Endothelial cell of umbilical vein (primary cell): ENCODE data around the gene NCMAP. TPM values are rescaled to one million over a fixed set of nuclear protein-coding genes. Genes with fewer than 3 reads are reported as not detected.
A peak's percentile ranks its signal among the peaks of the same experiment; 100 is the strongest.

Source experiments
- BruUV-seq: library from RNA; stranded (reverse); fragments of 400-500 nt; replicated peaks from 2 replicates; lab custom pipeline; 2021; lab: Mats Ljungman, UMichigan
- CTCF ChIA-PET: fragments of 300-600, 350-600 bp; sonication (Branson Sonifier 250); formaldehyde crosslinking; loops from one replicate; lab custom pipeline; 2021; ENCODE audit warnings: antibody characterized with exemption, inconsistent platforms; lab: Charles Lee
- POLR2A ChIA-PET: fragments of 300-600, 350-600 bp; sonication (Branson Sonifier 250); formaldehyde crosslinking; loops from one replicate; lab custom pipeline; 2021; ENCODE audit warnings: antibody characterized with exemption, inconsistent platforms; lab: Charles Lee
- DNase-seq: peaks from one replicate; pipeline ENCODE4 v3.0.0-alpha.2; 2011; ENCODE audit warnings: low read depth, low spot score
- FAIRE-seq: peaks from 2 replicates; lab custom pipeline; 2011; peaks lifted over from hg19 to GRCh38; lab: Jason Lieb, UNC
- H2AFZ ChIP-seq: 2 replicates; pipeline ENCODE4 v1.6.0; 2012; ENCODE audit warnings: low read depth, low read length, control low read depth, inconsistent platforms
- H3K27ac ChIP-seq: 2 replicates; pipeline ENCODE4 v1.5.1; 2011; ENCODE audit warnings: low read depth, mild to moderate bottlenecking, control low read depth, low read length, moderate library complexity; ENCODE audit not compliant: insufficient read depth
- H3K27me3 ChIP-seq, 2 experiments: 2 replicates each; pipeline versions ENCODE4 v1.6.0 to v1.6.1; 2011; ENCODE audit warnings: low read length in 2 of 2, mixed read lengths in 1 of 2; ENCODE audit not compliant: control insufficient read depth in 2 of 2, insufficient read depth in 2 of 2
- H3K36me3 ChIP-seq, 2 experiments: 2 replicates in 1 of 2; 3 replicates in 1 of 2; pipeline ENCODE4 v1.5.1; 2011; ENCODE audit warnings: low read length in 2 of 2, mild to moderate bottlenecking in 1 of 2, moderate library complexity in 1 of 2; ENCODE audit not compliant: control insufficient read depth in 2 of 2, insufficient read depth in 2 of 2; ENCODE audit errors: extremely low read depth in 1 of 2
- H3K4me1 ChIP-seq: 3 replicates; pipeline ENCODE4 v1.5.1; 2011; ENCODE audit warnings: mild to moderate bottlenecking, low read length; ENCODE audit not compliant: control insufficient read depth, insufficient read depth; ENCODE audit errors: extremely low read depth
- H3K4me2 ChIP-seq: 2 replicates; pipeline ENCODE4 v1.6.1; 2011; ENCODE audit warnings: low read length, control low read depth, mixed read lengths; ENCODE audit not compliant: insufficient read depth
- H3K4me3 ChIP-seq, 3 experiments: fragments of 200-600 bp in 1 of 3; sonication (generic), shearing (Covaris generic) in 1 of 3; replicated peaks in 1 of 3; 2 replicates each; pipeline ENCODE4 v1.5.1; 2011 to 2016; ENCODE audit warnings: control low read depth in 3 of 3, low read length in 3 of 3, mild to moderate bottlenecking in 2 of 3, inconsistent platforms in 1 of 3, low read depth in 1 of 3, moderate library complexity in 1 of 3; ENCODE audit not compliant: insufficient read depth in 1 of 3
- H3K79me2 ChIP-seq: 2 replicates; pipeline ENCODE4 v1.6.0; 2012; ENCODE audit warnings: low read length, inconsistent platforms; ENCODE audit not compliant: control insufficient read depth, insufficient read depth
- H3K9ac ChIP-seq: replicated peaks from 2 replicates; pipeline ENCODE3; 2011; ENCODE audit warnings: low read length, control low read depth; ENCODE audit not compliant: insufficient read depth; ENCODE audit errors: extremely low read depth
- H3K9me1 ChIP-seq: replicated peaks from 3 replicates; pipeline ENCODE4 v1.6.0; 2011; ENCODE audit warnings: mild to moderate bottlenecking, low read length; ENCODE audit not compliant: control insufficient read depth, insufficient read depth; ENCODE audit errors: extremely low read depth
- H3K9me3 ChIP-seq: replicated peaks from 2 replicates; pipeline ENCODE4 v1.5.1; 2012; ENCODE audit warnings: low read length, inconsistent platforms; ENCODE audit not compliant: control insufficient read depth, insufficient read depth
- H4K20me1 ChIP-seq: replicated peaks from 2 replicates; pipeline ENCODE3; 2011; ENCODE audit warnings: mild to moderate bottlenecking, low read length; ENCODE audit not compliant: control insufficient read depth, insufficient read depth; ENCODE audit errors: extremely low read depth
- CTCF ChIP-seq, 2 donors: IDR thresholded peaks; 1 replicate in 1 of 2; 2 replicates in 1 of 2; pipeline ENCODE4 v1.5.1; 2011; ENCODE audit warnings: low read length in 2 of 2, mild to moderate bottlenecking in 2 of 2, moderate library complexity in 2 of 2, control low read depth in 1 of 2, inconsistent platforms in 1 of 2, low read depth in 1 of 2; ENCODE audit not compliant: insufficient read depth in 1 of 2; ENCODE audit errors: extremely low read depth in 1 of 2
- EZH2 ChIP-seq: IDR thresholded peaks from 2 replicates; pipeline ENCODE4 v1.6.1; 2012; ENCODE audit warnings: borderline replicate concordance, low read depth, mild to moderate bottlenecking, moderate library complexity, low read length, inconsistent platforms; ENCODE audit not compliant: severe bottlenecking
- FOS ChIP-seq: IDR thresholded peaks from 2 replicates; pipeline ENCODE4 v1.6.1; 2011; ENCODE audit warnings: mild to moderate bottlenecking, low read length, moderate library complexity, borderline replicate concordance; ENCODE audit not compliant: insufficient read depth
- GATA2 ChIP-seq: IDR thresholded peaks from 2 replicates; pipeline ENCODE4 v1.7.0; 2011; ENCODE audit warnings: low read depth, mild to moderate bottlenecking, moderate library complexity, mixed read lengths, low read length; ENCODE audit not compliant: insufficient read length, insufficient read depth
- JUN ChIP-seq: IDR thresholded peaks from 2 replicates; pipeline ENCODE4 v1.6.1; 2011; ENCODE audit warnings: borderline replicate concordance, low read depth; ENCODE audit not compliant: insufficient read length, insufficient read depth
- MYC ChIP-seq: IDR thresholded peaks from one replicate; pipeline ENCODE4 v1.6.1; 2011; ENCODE audit warnings: mild to moderate bottlenecking, low read depth, low read length
- POLR2A ChIP-seq: IDR thresholded peaks from 2 replicates; pipeline ENCODE4 v1.6.1; 2012; ENCODE audit warnings: low read depth, mild to moderate bottlenecking, control low read depth, low read length
- POLR2AphosphoS5 ChIP-seq: IDR thresholded peaks from 2 replicates; pipeline ENCODE4 v1.6.1; 2012; ENCODE audit warnings: low read depth, mild to moderate bottlenecking, control low read depth, low read length, moderate library complexity; ENCODE audit not compliant: insufficient read depth
- dilution Hi-C: fragments of 300-500 bp; cut with MboI; formaldehyde crosslinking; loops from one replicate; pipeline ENCODE4 v1.15.0; 2019; ENCODE audit warnings: low sequenced_read_pairs; ENCODE audit not compliant: extremely low pct_ligation_motif_present
- intact Hi-C: fragments of 100-400 bp; cut with micrococcal nuclease; formaldehyde crosslinking; loops from one replicate; pipeline ENCODE4 v1.10.0; 2022
- polyA plus RNA-seq, 4 experiments: library from polyadenylated mRNA; depleted of rRNA in 3 of 4; stranded (reverse) in 3 of 4; unstranded in 1 of 4; fragments of >200 nt; gene quantifications; 2 replicates each; pipeline versions ENCODE4 v1.2.1 to v1.2.3, GENCODE V29; 2011 to 2012; ENCODE audit warnings: missing spikeins in 1 of 4
- total RNA-seq: library from RNA; stranded (reverse); gene quantifications from 2 replicates; pipeline ENCODE4 v1.2.3, GENCODE V29; 2021
- TF ChIP-seq, protein P1 (sequence below): IDR thresholded peaks from 2 replicates; pipeline ENCODE4 v1.6.1; 2011; ENCODE audit not compliant: insufficient read depth, insufficient read length

Gene NCMAP
- total and polyA plus RNA-seq, 2 donors (not counting 3 experiments of a cell fraction or from before 2014, with no cell fraction given): not detected

- FAIRE-seq (no peak), DNase-seq (peak; percentile 25)
- CTCF ChIA-PET: no interaction called here
- Histone ChIP-seq H3K27me3 (no peaks in the 10 kb centered on the region), H3K4me2 (peak overlapping the region; percentile 89), H3K79me2 (peaks cover 40% of the 10 kb centered on the region), H3K36me3 (peaks cover 8 to 18% of the 10 kb centered on the region in 2 experiments), H4K20me1 (peaks cover 6% of the 10 kb centered on the region), H3K4me1 (peaks cover 18% of the 10 kb centered on the region), H3K27ac (no peak overlapping the region), H3K4me3 (peak overlapping the region; percentile 81 to 100 (median 81)), H3K9me3 (no peaks in the 10 kb centered on the region), H2AFZ (no peak overlapping the region), H3K9ac (peak overlapping the region; percentile 90), H3K9me1 (no peaks in the 10 kb centered on the region)
- intact Hi-C loops (loop anchor here (5.0 kb wide), 3 partner anchors 103 to 588 kb away; partner anchors contain the start of genes CLIC4 and SYF2), dilution Hi-C loops (no loop called here)
- POLR2A ChIA-PET: no interaction called here
- no TSS peak for BruUV-seq
- TF ChIP-seq EZH2: no peak
- no peak for TF ChIP-seq POLR2AphosphoS5
- no peak for TF ChIP-seq CTCF (IDR thresholded peaks at IDR 0.05; ENCODE audit: extremely low read depth in 1 of 2, insufficient read depth in 1 of 2, low read depth in 1 of 2, low read length in 2 of 2)
- TF ChIP-seq, protein P1, sequence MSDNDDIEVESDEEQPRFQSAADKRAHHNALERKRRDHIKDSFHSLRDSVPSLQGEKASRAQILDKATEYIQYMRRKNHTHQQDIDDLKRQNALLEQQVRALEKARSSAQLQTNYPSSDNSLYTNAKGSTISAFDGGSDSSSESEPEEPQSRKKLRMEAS: no peak
- no peak for TF ChIP-seq GATA2
- no peak for TF ChIP-seq POLR2A
- TF ChIP-seq MYC: no peak
- TF ChIP-seq FOS: no peak
- no peak for TF ChIP-seq JUN
Observed at GRCh38 chr1:24644100-24644384, 88.2 kb downstream of the NCMAP start.
